ENCODE data around the gene PIP4K2A.

The PIP4K2A gene

GRCh38 chr10:22643775-22644174 lies 70.6 kb downstream of the PIP4K2A start:
- TF ChIP-seq CTCF (IDR thresholded peaks at IDR 0.05; ENCODE audit: insufficient read depth, missing control alignments) = no peak
- DNase-seq (ENCODE audit: insufficient read length, low spot score) (no peak), FAIRE-seq (no peak)

- TF ChIP-seq CTCF (IDR thresholded peaks at IDR 0.05; ENCODE audit: insufficient read depth, missing control alignments) = no peak
- DNase-seq (ENCODE audit: insufficient read length, low spot score) (no peak), FAIRE-seq (no peak)
Measured at GRCh38 chr10:22643116-22643515, 71.3 kb downstream of the PIP4K2A start.

- FAIRE-seq (no peak), DNase-seq (ENCODE audit: insufficient read length, low spot score) (no peak)
- TF ChIP-seq CTCF (IDR thresholded peaks at IDR 0.05; ENCODE audit: insufficient read depth, missing control alignments) = no peak
Measured at GRCh38 chr10:22641743-22642142, 72.6 kb downstream of the PIP4K2A start.

GRCh38 chr10:22640359-22640758 lies 74.0 kb downstream of the PIP4K2A start:
- DNase-seq (ENCODE audit: insufficient read length, low spot score) = no peak
- TF ChIP-seq CTCF (IDR thresholded peaks at IDR 0.05; ENCODE audit: insufficient read depth, missing control alignments) = no peak
- no peak for FAIRE-seq

GRCh38 chr10:22638863-22639262 lies 75.5 kb downstream of the PIP4K2A start:
- TF ChIP-seq CTCF (IDR thresholded peaks at IDR 0.05; ENCODE audit: insufficient read depth, missing control alignments) = no peak
- no peak for DNase-seq (ENCODE audit: insufficient read length, low spot score)
- FAIRE-seq = no peak

GRCh38 chr10:22637491-22637890 lies 76.9 kb downstream of the PIP4K2A start:
- DNase-seq (ENCODE audit: insufficient read length, low spot score) = no peak
- FAIRE-seq = no peak
- TF ChIP-seq CTCF (IDR thresholded peaks at IDR 0.05; ENCODE audit: insufficient read depth, missing control alignments) = no peak

GRCh38 chr10:22635650-22636049 lies 78.7 kb downstream of the PIP4K2A start:
- no peak for FAIRE-seq

More at GRCh38 chr10:22635650-22636049, 78.7 kb downstream of the PIP4K2A start:
- DNase-seq (ENCODE audit: insufficient read length, low spot score) = no peak
- TF ChIP-seq CTCF (IDR thresholded peaks at IDR 0.05; ENCODE audit: insufficient read depth, missing control alignments) = no peak

Data from D721Med (cell line).